ENCODE results near the gene RPL3. TPM values are rescaled to one million over a fixed set of nuclear protein-coding genes. Genes with fewer than 3 reads are reported as not detected.

RPL3 gene
- total RNA-seq, 1 experiment from 2014 or later, result 2,830 TPM

- Mint-ChIP-seq H3K4me1 (peaks cover 15 to 27% of the 10 kb centered on the region in 2 experiments), H3K9me3 (no peaks in the 10 kb centered on the region), H3K27ac (no peak within 1 kb of the TSS), H3K27me3 (ENCODE audit: low read depth) (peaks cover 23% of the 10 kb centered on the region), H3K36me3 (ENCODE audit: insufficient read depth in 1 of 3, low read depth in 3 of 3) (no peaks in the 10 kb centered on the region; a peak in 1 of 7 replicates), H3K4me3 (peak within 1 kb of the TSS; percentile 72 to 89)
- no peaks in the 10 kb centered on the region for H3K27me3 ChIP-seq (ENCODE audit: insufficient read depth, low read length)
- peak within 1 kb of the TSS; percentile 58 for H3K18ac ChIP-seq (ENCODE audit: insufficient read length, low read depth, low read length)
- TF ChIP-seq CTCF (conservative IDR thresholded peaks at IDR 0.05), result no peak
- H3K79me1 ChIP-seq (ENCODE audit: insufficient read depth, low read depth, low read length, poor library complexity, severe bottlenecking), result no peaks in the 10 kb centered on the region
- peak within 1 kb of the TSS; percentile 66; the same call in 1 of the 2 replicates for H3K14ac ChIP-seq (ENCODE audit: insufficient read depth, low read length)
- no peaks in the 10 kb centered on the region for H3K79me2 ChIP-seq (ENCODE audit: insufficient read depth, low read length)
- no CpG with 5 or more reads among the region's 87 CpGs for WGBS (ENCODE audit: extremely low coverage, insufficient read length, low lambda C conversion rate)
- no peak within 1 kb of the TSS for H2AK5ac ChIP-seq (ENCODE audit: insufficient read length, low read length)
- no peak within 1 kb of the TSS for H2BK120ac ChIP-seq (ENCODE audit: low read depth, low read length, poor library complexity, severe bottlenecking)
- no peak within 1 kb of the TSS for H3K4ac ChIP-seq (ENCODE audit: low read depth, low read length)
- H3K4me1 ChIP-seq (ENCODE audit: insufficient read depth, low read length), result peaks cover 5% of the 10 kb centered on the region; the same call in 1 of the 2 replicates
- H2BK15ac ChIP-seq (ENCODE audit: low read depth, low read length), result no peak within 1 kb of the TSS
- H4K91ac ChIP-seq (ENCODE audit: insufficient read length, low read depth, low read length), result no peak within 1 kb of the TSS
- H3K27ac ChIP-seq (ENCODE audit: insufficient read length, low read depth, low read length), result no peak within 1 kb of the TSS
- no peak within 1 kb of the TSS for H4K8ac ChIP-seq (replicated peaks; ENCODE audit: insufficient read length, low read depth, low read length)
- no peak within 1 kb of the TSS for H3K56ac ChIP-seq (ENCODE audit: insufficient read length, low read depth, low read length)
- no peak within 1 kb of the TSS for H2BK5ac ChIP-seq (ENCODE audit: insufficient read length, low read length)
- no peak within 1 kb of the TSS for H2BK12ac ChIP-seq (ENCODE audit: insufficient read length, low read depth, low read length)
- H3K9ac ChIP-seq (ENCODE audit: extremely low read depth, insufficient read length, low read length), result peak within 1 kb of the TSS; percentile 39
- no peak within 1 kb of the TSS for H3K23ac ChIP-seq (ENCODE audit: insufficient read length, low read depth, low read length)
- H2AFZ ChIP-seq (ENCODE audit: low read length), result no peak within 1 kb of the TSS
- no peak within 1 kb of the TSS for H2BK20ac ChIP-seq (ENCODE audit: low read depth, low read length, poor library complexity, severe bottlenecking)
- peaks cover 6% of the 10 kb centered on the region for H3K23me2 ChIP-seq (ENCODE audit: insufficient read length, low read depth, low read length, poor library complexity, severe bottlenecking)
- H3K9me3 ChIP-seq (ENCODE audit: control insufficient read depth, low read depth, low read length), result no peaks in the 10 kb centered on the region
- peak within 1 kb of the TSS; percentile 59 for H3K4me2 ChIP-seq (ENCODE audit: insufficient read depth, insufficient read length, low read length)
- H4K20me1 ChIP-seq (ENCODE audit: control insufficient read depth, insufficient read depth, insufficient read length), result no peaks in the 10 kb centered on the region
- H4K5ac ChIP-seq (ENCODE audit: insufficient read length, low read depth, low read length), result no peak within 1 kb of the TSS
- DNase-seq, result no peak
- no peak within 1 kb of the TSS for H3T11ph ChIP-seq (ENCODE audit: low read length)
These were observed 30.7 kb upstream of the RPL3 start, which contains the start of gene SYNGR1 for GRCh38 chr22:39349967-39350726. SYNGR1 (plus strand) TSS chr22:39349991; CDS start chr22:39350011, 20 bp downstream.
